ENCODE results near the gene MAGEB6B. TPM values are rescaled to one million over a fixed set of nuclear protein-coding genes. Genes with fewer than 3 reads are reported as not detected.
"Not testable (repeated sequence)": the region's sequence is repeated elsewhere in the genome, so short reads cannot be mapped to it uniquely, and the experiment has no call there.

The MAGEB6B gene
- total and polyA plus RNA-seq, 4 donors, result not detected

- ATAC-seq (ENCODE audit: insufficient read depth, low FRiP score) (no peak), DNase-seq (no peak)
- Histone ChIP-seq H3K27ac (ENCODE audit: low read depth in 1 of 2, low read length in 1 of 2) (no peak overlapping the region), H3K4me3 (no peak overlapping the region), H3K27me3 (ENCODE audit: control insufficient read depth in 3 of 3, insufficient read depth in 3 of 3, low read length in 2 of 3) (no peaks in the 10 kb centered on the region), H3K9ac (ENCODE audit: insufficient read depth in 1 of 2, low read length in 2 of 2) (no peak overlapping the region), H3K36me3 (ENCODE audit: control insufficient read depth in 4 of 4, insufficient read depth in 4 of 4, low read length in 4 of 4) (no peaks in the 10 kb centered on the region), H3K9me3 (ENCODE audit: control insufficient read depth in 4 of 4, insufficient read depth in 3 of 4, low read length in 3 of 4) (peaks cover 0 to 2% (median 0%) of the 10 kb centered on the region in 4 donors), H3K4me1 (ENCODE audit: control insufficient read depth in 5 of 5, insufficient read depth in 5 of 5, low read length in 5 of 5) (no peaks in the 10 kb centered on the region)
- no peak for TF ChIP-seq CTCF (IDR thresholded peaks at IDR 0.05; ENCODE audit: control extremely low read depth, extremely low read depth)
These were observed 43.2 kb downstream of the MAGEB6B start for GRCh38 chrX:26203561-26203960.

GRCh38 chrX:26204717-26205116 lies 44.3 kb downstream of the MAGEB6B start:
- H3K4me1 ChIP-seq (ENCODE audit: control insufficient read depth in 5 of 5, insufficient read depth in 5 of 5, low read length in 5 of 5); H3K36me3 ChIP-seq (ENCODE audit: control insufficient read depth in 4 of 4, insufficient read depth in 4 of 4, low read length in 4 of 4); ATAC-seq (ENCODE audit: insufficient read depth, low FRiP score); H3K9me3 ChIP-seq (ENCODE audit: control insufficient read depth in 4 of 4, insufficient read depth in 3 of 4, low read length in 3 of 4); H3K27me3 ChIP-seq (ENCODE audit: control insufficient read depth in 3 of 3, insufficient read depth in 3 of 3, low read length in 2 of 3); H3K27ac ChIP-seq (ENCODE audit: low read depth in 1 of 2, low read length in 1 of 2); DNase-seq; H3K4me3 ChIP-seq; H3K9ac ChIP-seq (ENCODE audit: insufficient read depth in 1 of 2, low read length in 2 of 2): not testable (repeated sequence)
- 80 to 93% methylated on average over 1 to 27 of the region's 27 CpGs for WGBS, 2 donors

- no peak for ATAC-seq (ENCODE audit: insufficient read depth, low FRiP score)
- H3K27ac ChIP-seq (ENCODE audit: low read depth in 1 of 2, low read length in 1 of 2), result no peak overlapping the region
- WGBS, 2 donors, result 49 to 65% methylated on average over 3 of the region's 3 CpGs
- no peak for DNase-seq
- no peak overlapping the region for H3K9ac ChIP-seq (ENCODE audit: insufficient read depth in 1 of 2, low read length in 2 of 2)
- H3K36me3 ChIP-seq (ENCODE audit: control insufficient read depth in 4 of 4, insufficient read depth in 4 of 4, low read length in 4 of 4), result no peaks in the 10 kb centered on the region
- TF ChIP-seq CTCF (IDR thresholded peaks at IDR 0.05; ENCODE audit: control extremely low read depth, extremely low read depth), result no peak
- no peaks in the 10 kb centered on the region for H3K27me3 ChIP-seq (ENCODE audit: control insufficient read depth in 3 of 3, insufficient read depth in 3 of 3, low read length in 2 of 3)
- H3K4me3 ChIP-seq, result no peak overlapping the region
- H3K4me1 ChIP-seq (ENCODE audit: control insufficient read depth in 5 of 5, insufficient read depth in 5 of 5, low read length in 5 of 5), result no peaks in the 10 kb centered on the region
- H3K9me3 ChIP-seq (ENCODE audit: control insufficient read depth in 4 of 4, insufficient read depth in 3 of 4, low read length in 3 of 4), result peaks cover 0 to 2% (median 0%) of the 10 kb centered on the region in 4 donors
These were observed 47.6 kb downstream of the MAGEB6B start for GRCh38 chrX:26208012-26208411.

Other genes with a start within 250 kb of the MAGEB6B start
- gene MAGEB18, start 22.3 kb upstream of the MAGEB6B start, total RNA-seq, result not detected
- gene MAGEB18, start 22.3 kb upstream of the MAGEB6B start, polyA plus RNA-seq, result not detected
- not detected for gene MAGEB6, start 31.8 kb downstream of the MAGEB6B start, total RNA-seq
- not detected for gene MAGEB6, start 31.8 kb downstream of the MAGEB6B start, polyA plus RNA-seq
- not detected for gene MAGEB5, start 55.6 kb downstream of the MAGEB6B start, total RNA-seq
- not detected for gene MAGEB5, start 55.6 kb downstream of the MAGEB6B start, polyA plus RNA-seq